Fibroblast of lung (primary cell): ENCODE measurements around the gene USP32. TPM values are rescaled to one million over a fixed set of nuclear protein-coding genes. Genes with fewer than 3 reads are reported as not detected.
A peak's percentile ranks its signal among the peaks of the same experiment; 100 is the strongest.

Experiments used
- DNase-seq, 2 donors: peaks; one replicate each; pipeline versions ENCODE4 v3.0.0 to v3.0.0-alpha.2; 2010; ENCODE audit warnings: low read depth in 2 of 2
- H2AFZ ChIP-seq: 2 replicates; pipeline ENCODE4 v1.5.1; 2012; ENCODE audit warnings: low read length, control low read depth, inconsistent platforms
- H3K27ac ChIP-seq: 2 replicates; pipeline ENCODE4 v1.5.1; 2011; ENCODE audit warnings: low read length, control low read depth; ENCODE audit not compliant: insufficient read depth
- H3K27me3 ChIP-seq: 2 replicates; pipeline ENCODE4 v1.5.1; 2011; ENCODE audit warnings: mild to moderate bottlenecking, low read length; ENCODE audit not compliant: control insufficient read depth, insufficient read depth
- H3K36me3 ChIP-seq: 2 replicates; pipeline ENCODE4 v1.5.1; 2011; ENCODE audit warnings: low read length; ENCODE audit not compliant: control insufficient read depth, insufficient read depth
- H3K4me1 ChIP-seq: 2 replicates; pipeline ENCODE4 v1.5.1; 2011; ENCODE audit warnings: low read length; ENCODE audit not compliant: control insufficient read depth, insufficient read depth; ENCODE audit errors: extremely low read depth
- H3K4me2 ChIP-seq: 2 replicates; pipeline ENCODE4 v1.5.1; 2011; ENCODE audit warnings: low read length, control low read depth; ENCODE audit not compliant: insufficient read depth; ENCODE audit errors: extremely low read depth
- H3K4me3 ChIP-seq, 4 experiments: fragments of 200-600 bp in 1 of 4; sonication (generic) in 1 of 4; replicated peaks in 1 of 4; 2 replicates each; pipeline ENCODE4 v1.5.1; 2011 to 2016; ENCODE audit warnings: low read length in 4 of 4, low read depth in 3 of 4, mild to moderate bottlenecking in 3 of 4, control low read depth in 2 of 4, inconsistent platforms in 1 of 4, mixed read lengths in 1 of 4; ENCODE audit not compliant: insufficient read depth in 1 of 4; ENCODE audit errors: control extremely low read depth in 1 of 4
- H3K79me2 ChIP-seq: 2 replicates; pipeline ENCODE4 v1.5.1; 2012; ENCODE audit warnings: mild to moderate bottlenecking, low read length, inconsistent platforms; ENCODE audit not compliant: control insufficient read depth, insufficient read depth
- H3K9ac ChIP-seq: 2 replicates; pipeline ENCODE4 v1.5.1; 2011; ENCODE audit warnings: mild to moderate bottlenecking, low read length, control low read depth; ENCODE audit not compliant: insufficient read depth
- H3K9me3 ChIP-seq: 2 replicates; pipeline ENCODE4 v1.5.1; 2012; ENCODE audit warnings: low read depth, low read length; ENCODE audit not compliant: control insufficient read depth, insufficient read depth
- H4K20me1 ChIP-seq: 2 replicates; pipeline ENCODE4 v1.5.1; 2011; ENCODE audit warnings: low read length; ENCODE audit not compliant: control insufficient read depth, insufficient read depth; ENCODE audit errors: extremely low read depth
- EZH2 ChIP-seq: IDR thresholded peaks from 2 replicates; pipeline ENCODE4 v1.5.1; 2012; ENCODE audit warnings: low read length, control low read depth, mild to moderate bottlenecking; ENCODE audit errors: missing control alignments
- polyA plus RNA-seq, 2 donors: library from polyadenylated mRNA; depleted of rRNA in 1 of 2; stranded (reverse) in 1 of 2; unstranded in 1 of 2; fragments of >200 nt; gene quantifications; 2 replicates each; pipeline ENCODE4 v1.2.1, GENCODE V29; 2011 to 2012; ENCODE audit warnings: missing spikeins in 1 of 2
- total RNA-seq: library from RNA; depleted of rRNA; stranded (reverse); fragments of >200 nt; gene quantifications from 2 replicates; pipeline ENCODE4 v1.2.1, GENCODE V29; 2014
- TF ChIP-seq, protein P1 (sequence below), 2 donors: IDR thresholded peaks in 1 of 2; conservative IDR thresholded peaks in 1 of 2; 1 replicate in 1 of 2; 2 replicates in 1 of 2; pipeline ENCODE4 v1.5.1; 2011 to 2012; ENCODE audit warnings: low read length in 2 of 2, control low read depth in 1 of 2, inconsistent platforms in 1 of 2, low read depth in 1 of 2, mild to moderate bottlenecking in 1 of 2

The USP32 gene
- total and polyA plus RNA-seq, 2 donors (not counting 1 experiment from before 2014, with no cell fraction given) = 40.1 to 82.7 TPM

DNA sequence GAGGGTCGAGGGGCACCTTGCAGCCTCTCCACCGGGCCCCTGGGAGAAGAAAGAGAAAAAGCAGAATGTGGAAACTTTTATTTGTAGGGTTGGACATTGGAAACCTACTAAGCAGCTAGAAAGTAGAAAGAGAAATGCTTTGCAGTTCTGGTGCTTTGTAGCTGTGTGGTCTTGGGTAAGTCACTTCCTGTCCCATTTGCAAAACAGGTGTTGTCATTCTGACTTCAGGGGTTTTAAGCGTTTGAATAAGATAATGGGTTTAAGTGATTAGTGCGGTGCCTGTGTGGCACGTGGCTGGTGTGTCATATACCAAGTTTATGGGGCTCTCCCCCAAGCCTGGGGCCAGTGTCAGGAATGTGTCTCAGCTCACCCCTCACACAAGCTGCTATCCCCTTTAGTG is 240.6 kb downstream of the USP32 start:
- no peak for DNase-seq
- Histone ChIP-seq H4K20me1 (no peaks in the 10 kb centered on the region), H3K9me3 (no peaks in the 10 kb centered on the region), H3K27ac (no peak overlapping the region), H3K36me3 (no peaks in the 10 kb centered on the region), H3K79me2 (no peaks in the 10 kb centered on the region), H3K9ac (no peak overlapping the region), H3K4me1 (no peaks in the 10 kb centered on the region), H3K27me3 (peaks cover 57% of the 10 kb centered on the region), H2AFZ (no peak overlapping the region), H3K4me3 (no peak overlapping the region), H3K4me2 (no peak overlapping the region)
- TF ChIP-seq, protein P1, sequence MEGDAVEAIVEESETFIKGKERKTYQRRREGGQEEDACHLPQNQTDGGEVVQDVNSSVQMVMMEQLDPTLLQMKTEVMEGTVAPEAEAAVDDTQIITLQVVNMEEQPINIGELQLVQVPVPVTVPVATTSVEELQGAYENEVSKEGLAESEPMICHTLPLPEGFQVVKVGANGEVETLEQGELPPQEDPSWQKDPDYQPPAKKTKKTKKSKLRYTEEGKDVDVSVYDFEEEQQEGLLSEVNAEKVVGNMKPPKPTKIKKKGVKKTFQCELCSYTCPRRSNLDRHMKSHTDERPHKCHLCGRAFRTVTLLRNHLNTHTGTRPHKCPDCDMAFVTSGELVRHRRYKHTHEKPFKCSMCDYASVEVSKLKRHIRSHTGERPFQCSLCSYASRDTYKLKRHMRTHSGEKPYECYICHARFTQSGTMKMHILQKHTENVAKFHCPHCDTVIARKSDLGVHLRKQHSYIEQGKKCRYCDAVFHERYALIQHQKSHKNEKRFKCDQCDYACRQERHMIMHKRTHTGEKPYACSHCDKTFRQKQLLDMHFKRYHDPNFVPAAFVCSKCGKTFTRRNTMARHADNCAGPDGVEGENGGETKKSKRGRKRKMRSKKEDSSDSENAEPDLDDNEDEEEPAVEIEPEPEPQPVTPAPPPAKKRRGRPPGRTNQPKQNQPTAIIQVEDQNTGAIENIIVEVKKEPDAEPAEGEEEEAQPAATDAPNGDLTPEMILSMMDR (conservative IDR thresholded peaks at IDR 0.05 in 1 of 2, IDR thresholded peaks at IDR 0.05 in 1 of 2; ENCODE audit: low read depth in 1 of 2, low read length in 2 of 2) = no peak
- TF ChIP-seq EZH2 = no peak

DNA sequence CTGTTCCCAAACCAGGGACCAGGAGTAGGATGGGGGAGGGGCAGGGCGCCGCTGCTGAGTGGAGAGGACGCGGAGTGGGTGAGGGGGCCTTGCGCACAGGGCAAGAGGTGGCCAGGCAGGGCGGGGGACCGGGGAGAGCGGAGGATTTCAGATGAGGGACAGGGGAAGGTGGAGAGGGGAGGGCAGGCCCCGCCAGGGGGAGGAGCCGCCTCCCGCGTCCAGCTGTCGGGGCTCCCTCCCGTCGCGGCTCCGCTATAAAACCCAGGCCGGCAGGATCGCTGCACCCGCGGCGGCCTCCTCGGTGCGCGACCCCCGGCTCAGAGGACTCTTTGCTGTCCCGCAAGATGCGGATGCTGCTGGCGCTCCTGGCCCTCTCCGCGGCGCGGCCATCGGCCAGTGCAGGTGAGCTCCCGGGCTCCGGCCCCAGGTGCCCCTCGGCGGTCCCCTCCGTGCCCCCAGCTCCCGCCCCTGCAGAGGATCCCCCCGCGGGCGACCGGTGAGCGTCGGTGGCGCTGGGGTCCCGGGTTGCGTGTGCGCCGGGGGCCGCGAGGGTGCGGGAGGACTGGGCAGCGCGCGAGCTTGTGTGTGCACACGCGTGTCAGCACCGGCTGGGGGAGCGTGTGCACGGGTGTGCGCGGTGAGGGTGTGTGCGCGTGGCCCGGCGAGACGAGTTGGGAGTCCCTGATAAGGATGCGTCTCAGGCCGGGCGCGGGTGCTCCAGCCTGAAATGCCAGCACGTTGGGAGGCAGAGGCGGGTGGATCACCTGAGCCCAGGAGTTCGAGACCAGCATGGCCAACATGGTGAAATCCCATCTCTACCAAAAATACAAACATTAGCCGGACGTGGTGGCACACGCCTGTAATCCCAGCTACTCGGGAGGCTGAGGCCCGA is 242.0 kb downstream of the USP32 start, which contains the start of gene CA4:
TSS of gene CA4 (plus strand) at position 283 of the 892 bp plus-strand sequence. CDS start at position 345, 62 bp downstream.
- Histone ChIP-seq H3K4me1 (no peaks in the 10 kb centered on the region), H3K4me2 (peak within 1 kb of the TSS; percentile 13), H3K79me2 (no peaks in the 10 kb centered on the region), H3K27ac (no peak within 1 kb of the TSS), H3K4me3 (no peak within 1 kb of the TSS), H3K9me3 (no peaks in the 10 kb centered on the region), H3K27me3 (peaks cover 67% of the 10 kb centered on the region), H4K20me1 (no peaks in the 10 kb centered on the region), H2AFZ (no peak within 1 kb of the TSS), H3K9ac (no peak within 1 kb of the TSS), H3K36me3 (no peaks in the 10 kb centered on the region)
- TF ChIP-seq EZH2 = peak; percentile 98
- TF ChIP-seq, protein P1 (conservative IDR thresholded peaks at IDR 0.05 in 1 of 2, IDR thresholded peaks at IDR 0.05 in 1 of 2; ENCODE audit: low read depth in 1 of 2, low read length in 2 of 2) = no peak
- no peak for DNase-seq

DNA sequence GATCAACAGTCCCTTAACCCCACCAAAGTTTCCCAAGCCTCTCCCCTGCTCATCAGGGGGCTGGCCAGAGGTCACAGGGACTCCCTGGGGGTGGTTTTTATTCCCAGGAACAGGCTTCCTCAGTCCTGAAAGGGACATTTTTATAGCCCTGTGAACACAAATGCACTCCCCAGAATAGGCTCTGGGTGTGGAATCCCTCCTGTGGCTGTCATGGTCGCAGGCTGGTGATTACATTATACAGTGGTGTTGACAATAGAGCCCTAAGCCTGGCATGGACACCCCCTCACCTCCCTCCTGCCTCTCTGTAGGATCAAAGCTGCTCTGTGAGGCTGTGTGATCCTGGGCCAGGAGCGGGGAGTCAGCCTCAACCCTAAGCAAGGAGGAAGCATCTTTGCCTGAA is 243.6 kb downstream of the USP32 start:
- Histone ChIP-seq H3K36me3 (no peaks in the 10 kb centered on the region), H3K4me2 (no peak overlapping the region), H3K9me3 (no peaks in the 10 kb centered on the region), H3K79me2 (no peaks in the 10 kb centered on the region), H3K27me3 (peaks cover 76% of the 10 kb centered on the region), H2AFZ (no peak overlapping the region), H3K4me3 (no peak overlapping the region), H3K4me1 (no peaks in the 10 kb centered on the region), H4K20me1 (no peaks in the 10 kb centered on the region), H3K9ac (no peak overlapping the region), H3K27ac (no peak overlapping the region)
- TF ChIP-seq, protein P1 (conservative IDR thresholded peaks at IDR 0.05 in 1 of 2, IDR thresholded peaks at IDR 0.05 in 1 of 2; ENCODE audit: low read depth in 1 of 2, low read length in 2 of 2) = no peak
- no peak for TF ChIP-seq EZH2
- no peak for DNase-seq
